Neural progenitor cell (in vitro differentiated cells): ENCODE data around the gene NGFR.

ENCODE experiments used
- EZH2 ChIP-seq: fragments of 200-600 bp; sonication (generic); IDR thresholded peaks from 2 replicates; pipeline ENCODE4 v1.6.1; 2017; ENCODE audit warnings: antibody characterized with exemption, mild to moderate bottlenecking, moderate library complexity
- TF ChIP-seq, protein P1 (sequence below): fragments of 200-600 bp; sonication (generic); IDR thresholded peaks from 2 replicates; pipeline ENCODE4 v1.5.1; 2017; ENCODE audit warnings: antibody characterized with exemption, mild to moderate bottlenecking

DNA sequence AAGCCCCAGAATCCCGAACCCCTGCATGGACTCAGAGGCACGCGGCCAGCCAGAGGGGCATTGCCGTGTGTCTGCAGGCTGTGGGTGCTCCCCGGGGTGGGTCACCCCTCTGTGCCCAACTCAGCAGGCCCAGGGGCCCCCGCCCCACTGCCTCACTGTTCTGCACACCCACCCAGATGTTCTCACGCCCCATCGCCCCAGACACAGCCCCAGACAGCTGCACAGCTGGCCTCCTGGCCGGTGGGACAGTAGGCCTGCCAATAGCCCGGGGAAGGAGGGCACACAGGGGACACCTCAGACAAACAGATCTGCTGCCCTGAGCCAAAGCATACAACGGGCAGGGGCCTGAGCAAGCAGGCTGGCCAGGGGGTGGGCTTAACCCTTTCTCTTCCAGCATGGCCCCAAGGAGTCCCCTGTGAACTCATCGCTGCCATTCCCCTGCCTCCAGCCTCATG, 53.0 kb downstream of the NGFR start:
- TF ChIP-seq, protein P1, sequence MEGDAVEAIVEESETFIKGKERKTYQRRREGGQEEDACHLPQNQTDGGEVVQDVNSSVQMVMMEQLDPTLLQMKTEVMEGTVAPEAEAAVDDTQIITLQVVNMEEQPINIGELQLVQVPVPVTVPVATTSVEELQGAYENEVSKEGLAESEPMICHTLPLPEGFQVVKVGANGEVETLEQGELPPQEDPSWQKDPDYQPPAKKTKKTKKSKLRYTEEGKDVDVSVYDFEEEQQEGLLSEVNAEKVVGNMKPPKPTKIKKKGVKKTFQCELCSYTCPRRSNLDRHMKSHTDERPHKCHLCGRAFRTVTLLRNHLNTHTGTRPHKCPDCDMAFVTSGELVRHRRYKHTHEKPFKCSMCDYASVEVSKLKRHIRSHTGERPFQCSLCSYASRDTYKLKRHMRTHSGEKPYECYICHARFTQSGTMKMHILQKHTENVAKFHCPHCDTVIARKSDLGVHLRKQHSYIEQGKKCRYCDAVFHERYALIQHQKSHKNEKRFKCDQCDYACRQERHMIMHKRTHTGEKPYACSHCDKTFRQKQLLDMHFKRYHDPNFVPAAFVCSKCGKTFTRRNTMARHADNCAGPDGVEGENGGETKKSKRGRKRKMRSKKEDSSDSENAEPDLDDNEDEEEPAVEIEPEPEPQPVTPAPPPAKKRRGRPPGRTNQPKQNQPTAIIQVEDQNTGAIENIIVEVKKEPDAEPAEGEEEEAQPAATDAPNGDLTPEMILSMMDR = no peak
- TF ChIP-seq EZH2 = no peak
